RWPE2 (cell line): Measurements from ENCODE around the gene LAMA5.
A peak's percentile ranks its signal among the peaks of the same experiment; 100 is the strongest.

Source experiments
- ATAC-seq: fragments of 200-7000 bp; cut with Tn5 transposase; 3 replicates; pipeline ENCODE4 v1.9.1; 2021; ENCODE audit warnings: low read depth
- DNase-seq: peaks from one replicate; pipeline ENCODE4 v3.0.0-alpha.2; 2020; ENCODE audit warnings: low spot score
- H3K27ac ChIP-seq: fragments of 450-650 bp; 2 replicates; pipeline ENCODE4 v1.5.1; 2017; ENCODE audit warnings: mild to moderate bottlenecking; ENCODE audit not compliant: poor library complexity, severe bottlenecking
- H3K27me3 ChIP-seq: fragments of 250-450 bp; sonication (Bioruptor Pico); 2 replicates; pipeline ENCODE4 v1.5.1; 2021; ENCODE audit warnings: mild to moderate bottlenecking, moderate library complexity; ENCODE audit not compliant: insufficient read depth, poor library complexity, severe bottlenecking
- H3K36me3 ChIP-seq: fragments of 250-450 bp; sonication (Bioruptor Pico); 2 replicates; pipeline ENCODE4 v1.5.1; 2020; ENCODE audit warnings: low read depth, mild to moderate bottlenecking, moderate library complexity
- H3K4me1 ChIP-seq: fragments of 250-450 bp; sonication (Bioruptor Pico); 2 replicates; pipeline ENCODE4 v1.5.1; 2021; ENCODE audit warnings: mild to moderate bottlenecking, moderate library complexity; ENCODE audit not compliant: insufficient read depth, poor library complexity, severe bottlenecking
- H3K4me3 ChIP-seq: fragments of 250-450 bp; sonication (Bioruptor Pico); 2 replicates; pipeline ENCODE4 v1.5.1; 2021; ENCODE audit warnings: mild to moderate bottlenecking, moderate library complexity; ENCODE audit not compliant: severe bottlenecking
- H3K9me3 ChIP-seq: fragments of 250-450 bp; sonication (Bioruptor Pico); 2 replicates; pipeline ENCODE4 v1.5.1; 2021; ENCODE audit warnings: mild to moderate bottlenecking, moderate library complexity; ENCODE audit not compliant: severe bottlenecking
- TF ChIP-seq, protein P1 (sequence below): fragments of 450-650 bp; IDR thresholded peaks from one replicate; pipeline ENCODE4 v1.5.1; 2017; ENCODE audit warnings: mild to moderate bottlenecking, moderate library complexity; ENCODE audit not compliant: poor library complexity, severe bottlenecking

The LAMA5 gene

DNA sequence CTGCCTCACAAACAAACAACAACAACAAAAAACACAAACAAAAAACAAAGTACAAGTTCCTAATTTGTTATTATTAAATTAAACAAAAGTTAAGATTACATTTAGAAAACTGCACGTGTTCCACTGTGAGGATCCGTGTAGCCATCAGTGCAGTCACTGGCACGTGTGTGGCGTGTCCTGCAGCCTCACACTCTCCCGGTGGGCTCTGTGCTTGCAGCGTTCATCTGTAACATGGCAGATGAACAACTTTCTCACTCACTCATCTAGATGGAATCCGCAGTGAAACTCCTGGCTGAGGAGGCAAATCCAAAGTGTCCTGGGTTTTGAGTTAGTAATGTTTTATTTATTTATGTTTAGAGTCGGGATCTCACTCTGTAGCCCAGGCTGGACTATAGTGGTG lies 77.2 kb downstream of the LAMA5 start:
- Histone ChIP-seq H3K36me3 (peaks cover 78% of the 10 kb centered on the region), H3K4me3 (no peak overlapping the region), H3K27ac (no peak overlapping the region), H3K27me3 (no peaks in the 10 kb centered on the region), H3K9me3 (no peaks in the 10 kb centered on the region), H3K4me1 (no peaks in the 10 kb centered on the region)
- TF ChIP-seq, protein P1, sequence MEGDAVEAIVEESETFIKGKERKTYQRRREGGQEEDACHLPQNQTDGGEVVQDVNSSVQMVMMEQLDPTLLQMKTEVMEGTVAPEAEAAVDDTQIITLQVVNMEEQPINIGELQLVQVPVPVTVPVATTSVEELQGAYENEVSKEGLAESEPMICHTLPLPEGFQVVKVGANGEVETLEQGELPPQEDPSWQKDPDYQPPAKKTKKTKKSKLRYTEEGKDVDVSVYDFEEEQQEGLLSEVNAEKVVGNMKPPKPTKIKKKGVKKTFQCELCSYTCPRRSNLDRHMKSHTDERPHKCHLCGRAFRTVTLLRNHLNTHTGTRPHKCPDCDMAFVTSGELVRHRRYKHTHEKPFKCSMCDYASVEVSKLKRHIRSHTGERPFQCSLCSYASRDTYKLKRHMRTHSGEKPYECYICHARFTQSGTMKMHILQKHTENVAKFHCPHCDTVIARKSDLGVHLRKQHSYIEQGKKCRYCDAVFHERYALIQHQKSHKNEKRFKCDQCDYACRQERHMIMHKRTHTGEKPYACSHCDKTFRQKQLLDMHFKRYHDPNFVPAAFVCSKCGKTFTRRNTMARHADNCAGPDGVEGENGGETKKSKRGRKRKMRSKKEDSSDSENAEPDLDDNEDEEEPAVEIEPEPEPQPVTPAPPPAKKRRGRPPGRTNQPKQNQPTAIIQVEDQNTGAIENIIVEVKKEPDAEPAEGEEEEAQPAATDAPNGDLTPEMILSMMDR: no peak
- no peak for ATAC-seq
- peak; percentile 66 for DNase-seq

DNA sequence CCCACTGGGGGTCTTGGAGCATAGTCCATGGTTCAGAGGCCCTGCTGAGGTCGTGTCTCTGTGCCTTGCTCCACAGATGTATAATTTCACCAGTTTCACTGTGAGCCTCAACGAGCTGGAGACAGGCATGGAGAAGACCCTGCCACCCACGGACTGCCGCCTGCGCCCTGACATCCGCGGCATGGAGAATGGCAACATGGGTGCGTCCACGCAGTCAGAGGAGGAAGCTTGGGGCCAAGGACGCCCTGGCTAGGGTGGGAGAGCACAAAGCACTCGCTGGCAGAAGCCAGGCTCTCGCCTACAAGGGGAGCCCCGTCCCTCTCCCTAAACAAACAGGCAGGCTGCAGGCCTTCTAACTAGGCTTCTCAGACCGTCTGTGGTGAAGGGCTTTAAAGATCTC lies 78.0 kb downstream of the LAMA5 start:
- Histone ChIP-seq H3K4me1 (no peaks in the 10 kb centered on the region), H3K9me3 (no peaks in the 10 kb centered on the region), H3K36me3 (peaks cover 77% of the 10 kb centered on the region), H3K4me3 (no peak overlapping the region), H3K27me3 (no peaks in the 10 kb centered on the region), H3K27ac (no peak overlapping the region)
- ATAC-seq: no peak
- TF ChIP-seq, protein P1: no peak
- DNase-seq: no peak

DNA sequence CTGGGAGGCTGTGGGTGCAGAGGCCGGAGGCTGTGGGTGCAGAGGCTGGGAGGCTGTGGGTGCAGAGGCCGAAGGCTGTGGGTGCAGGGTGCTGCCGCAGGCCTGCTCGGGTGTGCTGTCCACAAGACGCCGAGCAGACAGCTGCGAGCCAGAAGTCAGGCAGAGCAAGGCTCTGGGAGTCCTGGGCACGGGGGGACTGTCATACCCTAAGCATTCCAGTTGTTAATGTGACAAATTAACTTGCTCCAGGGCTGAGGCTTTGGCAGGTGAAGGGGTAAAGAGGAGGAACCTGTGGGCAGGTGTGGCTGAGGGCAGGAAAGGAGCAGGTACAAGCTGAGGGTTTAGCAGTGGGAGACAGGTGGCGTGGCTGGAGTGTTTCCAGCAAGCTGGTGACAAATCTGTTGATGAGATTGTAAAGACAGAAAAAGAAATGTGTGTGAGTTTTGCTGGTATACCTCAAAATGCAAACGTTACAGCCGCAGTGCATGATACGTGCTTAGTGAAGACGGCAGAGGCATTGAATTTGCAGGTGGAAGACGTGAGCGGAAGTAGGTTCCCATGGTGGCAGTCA lies 78.5 kb downstream of the LAMA5 start:
- DNase-seq: no peak
- TF ChIP-seq, protein P1: no peak
- H3K9me3 ChIP-seq: no peaks in the 10 kb centered on the region
- H3K27ac ChIP-seq: no peak overlapping the region
- no peaks in the 10 kb centered on the region for H3K4me1 ChIP-seq
- peaks cover 77% of the 10 kb centered on the region for H3K36me3 ChIP-seq
- no peak overlapping the region for H3K4me3 ChIP-seq
- H3K27me3 ChIP-seq: no peaks in the 10 kb centered on the region
- no peak for ATAC-seq

DNA sequence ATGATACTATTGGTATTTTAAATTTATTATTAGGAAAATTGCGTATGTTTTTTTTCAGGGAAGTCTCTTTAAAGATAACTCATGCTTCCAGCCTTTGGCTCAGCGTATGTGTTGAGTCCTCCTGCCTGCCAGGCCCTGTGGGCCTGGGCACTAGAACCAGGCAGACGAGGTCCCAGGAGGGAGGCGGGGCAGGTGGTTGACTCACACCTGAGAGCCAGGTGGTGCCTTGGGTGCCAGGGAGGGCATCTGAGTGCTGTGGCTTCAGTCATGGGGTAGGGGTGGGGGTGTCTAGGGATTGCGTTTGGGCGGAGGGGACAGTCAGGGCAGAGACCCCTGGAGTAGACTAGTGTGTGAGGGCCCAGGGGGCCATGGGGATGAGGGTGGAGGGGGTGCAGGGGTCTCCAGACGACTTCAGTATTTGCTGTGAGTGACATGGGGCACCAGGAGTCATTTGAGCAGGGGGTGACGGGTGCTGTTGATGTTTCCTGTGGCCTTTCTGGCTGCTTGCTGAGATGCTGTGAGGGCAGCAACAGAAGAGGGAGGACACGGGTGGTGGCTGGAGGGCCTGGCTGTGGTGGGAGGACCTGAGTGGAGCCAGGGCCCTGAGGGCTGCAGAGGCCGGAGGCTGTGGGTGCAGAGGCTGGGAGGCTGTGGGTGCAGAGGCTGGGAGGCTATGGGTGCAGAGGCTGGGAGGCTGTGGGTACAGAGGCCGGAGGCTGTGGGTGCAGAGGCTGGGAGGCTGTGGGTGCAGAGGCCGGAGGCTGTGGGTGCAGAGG lies 79.2 kb downstream of the LAMA5 start:
- DNase-seq: peak; percentile 87
- TF ChIP-seq, protein P1: no peak
- peaks cover 77% of the 10 kb centered on the region for H3K36me3 ChIP-seq
- ATAC-seq: peak; percentile 32; the same call in 2 of the 3 replicates
- H3K9me3 ChIP-seq: no peaks in the 10 kb centered on the region
- no peak overlapping the region for H3K27ac ChIP-seq
- H3K4me1 ChIP-seq: no peaks in the 10 kb centered on the region
- H3K4me3 ChIP-seq: no peak overlapping the region
- H3K27me3 ChIP-seq: no peaks in the 10 kb centered on the region

DNA sequence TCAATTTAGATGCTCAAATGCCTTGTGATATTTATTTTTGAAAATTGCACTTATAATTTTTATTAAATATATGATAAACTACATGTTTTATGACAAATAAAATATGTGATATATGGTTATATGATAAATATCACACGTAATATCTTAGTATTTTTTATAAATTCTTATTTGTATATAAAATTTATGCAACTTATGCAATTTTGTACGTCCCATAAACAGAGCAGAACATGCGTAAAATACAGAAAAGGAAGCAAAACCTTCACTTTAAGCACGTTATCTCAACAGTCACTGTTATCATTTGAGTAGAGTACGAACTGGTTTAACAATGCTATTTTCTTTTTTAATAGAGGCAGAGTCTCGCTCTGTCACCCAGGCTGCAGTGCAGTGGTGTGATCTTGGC lies 80.0 kb downstream of the LAMA5 start:
- Histone ChIP-seq H3K4me1 (no peaks in the 10 kb centered on the region), H3K4me3 (no peak overlapping the region), H3K27ac (no peak overlapping the region), H3K9me3 (no peaks in the 10 kb centered on the region), H3K36me3 (peaks cover 77% of the 10 kb centered on the region), H3K27me3 (no peaks in the 10 kb centered on the region)
- TF ChIP-seq, protein P1: no peak
- ATAC-seq (no peak), DNase-seq (no peak)
